Fibroblast of lung (primary cell): ENCODE data around the gene LINS1. TPM values are rescaled to one million over a fixed set of nuclear protein-coding genes. Genes with fewer than 3 reads are reported as not detected.

Experiments used
- DNase-seq, 2 donors: peaks; one replicate each; pipeline versions ENCODE4 v3.0.0 to v3.0.0-alpha.2; 2010; ENCODE audit warnings: low read depth in 2 of 2
- H2AFZ ChIP-seq: 2 replicates; pipeline ENCODE4 v1.5.1; 2012; ENCODE audit warnings: low read length, control low read depth, inconsistent platforms
- H3K27ac ChIP-seq: 2 replicates; pipeline ENCODE4 v1.5.1; 2011; ENCODE audit warnings: low read length, control low read depth; ENCODE audit not compliant: insufficient read depth
- H3K27me3 ChIP-seq: 2 replicates; pipeline ENCODE4 v1.5.1; 2011; ENCODE audit warnings: mild to moderate bottlenecking, low read length; ENCODE audit not compliant: control insufficient read depth, insufficient read depth
- H3K36me3 ChIP-seq: 2 replicates; pipeline ENCODE4 v1.5.1; 2011; ENCODE audit warnings: low read length; ENCODE audit not compliant: control insufficient read depth, insufficient read depth
- H3K4me1 ChIP-seq: 2 replicates; pipeline ENCODE4 v1.5.1; 2011; ENCODE audit warnings: low read length; ENCODE audit not compliant: control insufficient read depth, insufficient read depth; ENCODE audit errors: extremely low read depth
- H3K4me2 ChIP-seq: 2 replicates; pipeline ENCODE4 v1.5.1; 2011; ENCODE audit warnings: low read length, control low read depth; ENCODE audit not compliant: insufficient read depth; ENCODE audit errors: extremely low read depth
- H3K4me3 ChIP-seq, 4 experiments: fragments of 200-600 bp in 1 of 4; sonication (generic) in 1 of 4; replicated peaks in 1 of 4; 2 replicates each; pipeline ENCODE4 v1.5.1; 2011 to 2016; ENCODE audit warnings: low read length in 4 of 4, low read depth in 3 of 4, mild to moderate bottlenecking in 3 of 4, control low read depth in 2 of 4, inconsistent platforms in 1 of 4, mixed read lengths in 1 of 4; ENCODE audit not compliant: insufficient read depth in 1 of 4; ENCODE audit errors: control extremely low read depth in 1 of 4
- H3K79me2 ChIP-seq: 2 replicates; pipeline ENCODE4 v1.5.1; 2012; ENCODE audit warnings: mild to moderate bottlenecking, low read length, inconsistent platforms; ENCODE audit not compliant: control insufficient read depth, insufficient read depth
- H3K9ac ChIP-seq: 2 replicates; pipeline ENCODE4 v1.5.1; 2011; ENCODE audit warnings: mild to moderate bottlenecking, low read length, control low read depth; ENCODE audit not compliant: insufficient read depth
- H3K9me3 ChIP-seq: 2 replicates; pipeline ENCODE4 v1.5.1; 2012; ENCODE audit warnings: low read depth, low read length; ENCODE audit not compliant: control insufficient read depth, insufficient read depth
- H4K20me1 ChIP-seq: 2 replicates; pipeline ENCODE4 v1.5.1; 2011; ENCODE audit warnings: low read length; ENCODE audit not compliant: control insufficient read depth, insufficient read depth; ENCODE audit errors: extremely low read depth
- CTCF ChIP-seq, 2 donors: IDR thresholded peaks in 1 of 2; conservative IDR thresholded peaks in 1 of 2; 1 replicate in 1 of 2; 2 replicates in 1 of 2; pipeline ENCODE4 v1.5.1; 2011 to 2012; ENCODE audit warnings: low read length in 2 of 2, control low read depth in 1 of 2, inconsistent platforms in 1 of 2, low read depth in 1 of 2, mild to moderate bottlenecking in 1 of 2
- EZH2 ChIP-seq: IDR thresholded peaks from 2 replicates; pipeline ENCODE4 v1.5.1; 2012; ENCODE audit warnings: low read length, control low read depth, mild to moderate bottlenecking; ENCODE audit errors: missing control alignments
- polyA plus RNA-seq, 2 donors: library from polyadenylated mRNA; depleted of rRNA in 1 of 2; stranded (reverse) in 1 of 2; unstranded in 1 of 2; fragments of >200 nt; gene quantifications; 2 replicates each; pipeline ENCODE4 v1.2.1, GENCODE V29; 2011 to 2012; ENCODE audit warnings: missing spikeins in 1 of 2
- total RNA-seq: library from RNA; depleted of rRNA; stranded (reverse); fragments of >200 nt; gene quantifications from 2 replicates; pipeline ENCODE4 v1.2.1, GENCODE V29; 2014

The LINS1 gene
- total and polyA plus RNA-seq, 2 donors (not counting 1 experiment from before 2014, with no cell fraction given): 7.3 to 9.4 TPM

GRCh38 chr15:100650685-100651084 lies 48.7 kb upstream of the LINS1 start:
- no peaks in the 10 kb centered on the region for H3K27me3 ChIP-seq
- H3K27ac ChIP-seq: no peak overlapping the region
- H3K4me2 ChIP-seq: no peak overlapping the region
- H3K4me3 ChIP-seq: no peak overlapping the region
- H4K20me1 ChIP-seq: no peaks in the 10 kb centered on the region
- no peaks in the 10 kb centered on the region for H3K79me2 ChIP-seq
- TF ChIP-seq CTCF (conservative IDR thresholded peaks at IDR 0.05 in 1 of 2, IDR thresholded peaks at IDR 0.05 in 1 of 2; ENCODE audit: low read depth in 1 of 2, low read length in 2 of 2) (no peak), EZH2 (no peak)
- DNase-seq: no peak
- no peak overlapping the region for H3K9ac ChIP-seq
- no peaks in the 10 kb centered on the region for H3K36me3 ChIP-seq
- H3K9me3 ChIP-seq: no peaks in the 10 kb centered on the region
- no peak overlapping the region for H2AFZ ChIP-seq
- H3K4me1 ChIP-seq: no peaks in the 10 kb centered on the region

- Histone ChIP-seq H3K36me3 (no peaks in the 10 kb centered on the region), H3K9me3 (no peaks in the 10 kb centered on the region), H3K79me2 (no peaks in the 10 kb centered on the region), H2AFZ (no peak overlapping the region), H3K9ac (no peak overlapping the region), H4K20me1 (no peaks in the 10 kb centered on the region), H3K27ac (no peak overlapping the region), H3K4me2 (no peak overlapping the region), H3K27me3 (no peaks in the 10 kb centered on the region), H3K4me1 (no peaks in the 10 kb centered on the region), H3K4me3 (no peak overlapping the region)
- no peak for TF ChIP-seq EZH2
- no peak for TF ChIP-seq CTCF (conservative IDR thresholded peaks at IDR 0.05 in 1 of 2, IDR thresholded peaks at IDR 0.05 in 1 of 2; ENCODE audit: low read depth in 1 of 2, low read length in 2 of 2)
- DNase-seq: no peak
Observed at GRCh38 chr15:100648951-100649350, 47.0 kb upstream of the LINS1 start.

- Histone ChIP-seq H3K79me2 (no peaks in the 10 kb centered on the region), H3K27me3 (no peaks in the 10 kb centered on the region), H3K4me3 (no peak overlapping the region), H2AFZ (no peak overlapping the region), H3K9me3 (no peaks in the 10 kb centered on the region), H4K20me1 (no peaks in the 10 kb centered on the region), H3K4me2 (no peak overlapping the region), H3K36me3 (no peaks in the 10 kb centered on the region), H3K9ac (no peak overlapping the region), H3K4me1 (no peaks in the 10 kb centered on the region), H3K27ac (no peak overlapping the region)
- no peak for DNase-seq
- TF ChIP-seq CTCF (conservative IDR thresholded peaks at IDR 0.05 in 1 of 2, IDR thresholded peaks at IDR 0.05 in 1 of 2; ENCODE audit: low read depth in 1 of 2, low read length in 2 of 2): no peak
- TF ChIP-seq EZH2: no peak
Observed at GRCh38 chr15:100645671-100646070, 43.7 kb upstream of the LINS1 start.
